SJSA1 (cell line): ENCODE measurements around the gene ADAM12. TPM values are rescaled to one million over a fixed set of nuclear protein-coding genes. Genes with fewer than 3 reads are reported as not detected.

Experiments
- DNase-seq, 2 experiments: peaks; one replicate each; pipeline ENCODE4 v3.0.0-alpha.2; 2015 to 2020; ENCODE audit warnings: low spot score in 2 of 2, low read depth in 1 of 2
- H3K27ac ChIP-seq: fragments of 250-450 bp; sonication (Bioruptor Pico); 2 replicates; pipeline ENCODE4 v1.5.1; 2020; ENCODE audit warnings: mild to moderate bottlenecking, moderate library complexity
- H3K27me3 ChIP-seq: fragments of 250-450 bp; sonication (Bioruptor Pico); replicated peaks from 2 replicates; pipeline ENCODE4 v1.5.1; 2020; ENCODE audit warnings: mild to moderate bottlenecking, moderate library complexity
- H3K36me3 ChIP-seq: fragments of 250-450 bp; sonication (Bioruptor Pico); 2 replicates; pipeline ENCODE4 v1.5.1; 2020; ENCODE audit warnings: mild to moderate bottlenecking
- H3K4me1 ChIP-seq: fragments of 250-450 bp; sonication (Bioruptor Pico); replicated peaks from 2 replicates; pipeline ENCODE4 v1.6.1; 2021; ENCODE audit warnings: mild to moderate bottlenecking
- H3K4me3 ChIP-seq: fragments of 250-450 bp; sonication (Bioruptor Pico); 2 replicates; pipeline ENCODE4 v1.5.1; 2020; ENCODE audit warnings: mild to moderate bottlenecking
- H3K9me3 ChIP-seq: fragments of 250-450 bp; sonication (Bioruptor Pico); replicated peaks from 2 replicates; pipeline ENCODE4 v1.5.1; 2020; ENCODE audit warnings: mild to moderate bottlenecking
- total RNA-seq: library from RNA; depleted of rRNA; stranded (reverse); fragments of >200 nt; shearing (Covaris generic); gene quantifications from 2 replicates; pipeline ENCODE4 v1.2.3, GENCODE V29; 2014

ADAM12 gene
- total RNA-seq, 1 experiment from 2014 or later = 3.6 TPM

- H3K9me3 ChIP-seq = 0 out of 2 replicates have a peak, but pooled peaks cover 3% of the 10 kb centered on the region
- H3K27ac ChIP-seq = no peak overlapping the region
- no peak for DNase-seq
- 0 out of 2 replicates have a peak, but pooled peaks cover under 1% of the 10 kb centered on the region for H3K27me3 ChIP-seq
- no peaks in the 10 kb centered on the region for H3K36me3 ChIP-seq
- H3K4me1 ChIP-seq = no peaks in the 10 kb centered on the region
- no peak overlapping the region for H3K4me3 ChIP-seq
Observed at GRCh38 chr10:126081841-126082466, 306.3 kb downstream of the ADAM12 start.

- no peaks in the 10 kb centered on the region for H3K36me3 ChIP-seq
- peaks cover 3% of the 10 kb centered on the region; the same call in 1 of the 2 replicates for H3K9me3 ChIP-seq
- H3K4me3 ChIP-seq = no peak overlapping the region
- no peak overlapping the region for H3K27ac ChIP-seq
- DNase-seq = no peak
- 0 out of 2 replicates have a peak, but pooled peaks cover 3% of the 10 kb centered on the region for H3K27me3 ChIP-seq
- no peaks in the 10 kb centered on the region for H3K4me1 ChIP-seq
Observed at GRCh38 chr10:126080879-126081411, 307.3 kb downstream of the ADAM12 start.

GRCh38 chr10:126080291-126080825, 307.9 kb downstream of the ADAM12 start:
- Histone ChIP-seq H3K36me3 (no peaks in the 10 kb centered on the region), H3K27ac (no peak overlapping the region), H3K4me1 (no peaks in the 10 kb centered on the region), H3K4me3 (no peak overlapping the region), H3K27me3 (0 out of 2 replicates have a peak, but pooled peaks cover 3% of the 10 kb centered on the region), H3K9me3 (peaks cover 3% of the 10 kb centered on the region; the same call in 1 of the 2 replicates)
- DNase-seq = no peak

GRCh38 chr10:126075009-126075408, 313.3 kb downstream of the ADAM12 start:
- Histone ChIP-seq H3K4me3 (no peak overlapping the region), H3K27me3 (0 out of 2 replicates have a peak, but pooled peaks cover 3% of the 10 kb centered on the region), H3K27ac (no peak overlapping the region), H3K4me1 (no peaks in the 10 kb centered on the region), H3K9me3 (peaks cover 3% of the 10 kb centered on the region; the same call in 1 of the 2 replicates), H3K36me3 (no peaks in the 10 kb centered on the region)
- no peak for DNase-seq

GRCh38 chr10:126074291-126074690, 314.0 kb downstream of the ADAM12 start:
- DNase-seq = no peak
- Histone ChIP-seq H3K36me3 (no peaks in the 10 kb centered on the region), H3K9me3 (peaks cover 3% of the 10 kb centered on the region; the same call in 1 of the 2 replicates), H3K4me3 (no peak overlapping the region), H3K27ac (no peak overlapping the region), H3K4me1 (no peaks in the 10 kb centered on the region), H3K27me3 (0 out of 2 replicates have a peak, but pooled peaks cover 3% of the 10 kb centered on the region)

GRCh38 chr10:126073606-126074005, 314.7 kb downstream of the ADAM12 start:
- H3K36me3 ChIP-seq = no peaks in the 10 kb centered on the region
- no peaks in the 10 kb centered on the region for H3K4me1 ChIP-seq
- 0 out of 2 replicates have a peak, but pooled peaks cover 3% of the 10 kb centered on the region for H3K27me3 ChIP-seq
- no peak overlapping the region for H3K4me3 ChIP-seq
- peaks cover 3% of the 10 kb centered on the region; the same call in 1 of the 2 replicates for H3K9me3 ChIP-seq
- no peak for DNase-seq
- no peak overlapping the region for H3K27ac ChIP-seq

GRCh38 chr10:126072622-126073021, 315.7 kb downstream of the ADAM12 start:
- no peak overlapping the region for H3K27ac ChIP-seq

GRCh38 chr10:126070476-126071215, 317.6 kb downstream of the ADAM12 start:
- Histone ChIP-seq H3K27me3 (no peaks in the 10 kb centered on the region), H3K36me3 (no peaks in the 10 kb centered on the region), H3K9me3 (no peaks in the 10 kb centered on the region), H3K4me1 (no peaks in the 10 kb centered on the region), H3K27ac (no peak overlapping the region), H3K4me3 (no peak overlapping the region)
- DNase-seq = no peak

More at GRCh38 chr10:126072622-126073021, 315.7 kb downstream of the ADAM12 start:
- H3K9me3 ChIP-seq = peaks cover 3% of the 10 kb centered on the region; the same call in 1 of the 2 replicates
- no peaks in the 10 kb centered on the region for H3K36me3 ChIP-seq
- H3K27me3 ChIP-seq = 0 out of 2 replicates have a peak, but pooled peaks cover 3% of the 10 kb centered on the region
- H3K4me1 ChIP-seq = no peaks in the 10 kb centered on the region
- no peak overlapping the region for H3K4me3 ChIP-seq
- no peak for DNase-seq

- peaks cover 8% of the 10 kb centered on the region for H3K4me1 ChIP-seq
- no peaks in the 10 kb centered on the region for H3K27me3 ChIP-seq
- DNase-seq = no peak
- H3K9me3 ChIP-seq = no peaks in the 10 kb centered on the region
- H3K27ac ChIP-seq = no peak overlapping the region
- no peak overlapping the region for H3K4me3 ChIP-seq
- no peaks in the 10 kb centered on the region for H3K36me3 ChIP-seq
Observed at GRCh38 chr10:126068322-126068721, 320.0 kb downstream of the ADAM12 start.

GRCh38 chr10:126066456-126066855, 321.8 kb downstream of the ADAM12 start:
- H3K36me3 ChIP-seq = no peaks in the 10 kb centered on the region
- H3K4me1 ChIP-seq = peaks cover 27% of the 10 kb centered on the region
- no peak for DNase-seq

GRCh38 chr10:126065751-126066377, 322.4 kb downstream of the ADAM12 start:
- no peak for DNase-seq
- H3K4me3 ChIP-seq = no peak overlapping the region
- no peaks in the 10 kb centered on the region for H3K9me3 ChIP-seq
- H3K27me3 ChIP-seq = no peaks in the 10 kb centered on the region
- no peaks in the 10 kb centered on the region for H3K36me3 ChIP-seq
- peaks cover 32% of the 10 kb centered on the region for H3K4me1 ChIP-seq
- no peak overlapping the region for H3K27ac ChIP-seq

More at GRCh38 chr10:126066456-126066855, 321.8 kb downstream of the ADAM12 start:
- Histone ChIP-seq H3K9me3 (no peaks in the 10 kb centered on the region), H3K27me3 (no peaks in the 10 kb centered on the region), H3K27ac (no peak overlapping the region), H3K4me3 (no peak overlapping the region)

GRCh38 chr10:126064512-126064911, 323.8 kb downstream of the ADAM12 start:
- Histone ChIP-seq H3K4me1 (peaks cover 46% of the 10 kb centered on the region), H3K36me3 (no peaks in the 10 kb centered on the region), H3K9me3 (no peaks in the 10 kb centered on the region), H3K27me3 (no peaks in the 10 kb centered on the region), H3K4me3 (no peak overlapping the region), H3K27ac (no peak overlapping the region)
- DNase-seq = no peak

GRCh38 chr10:126063353-126063791, 324.9 kb downstream of the ADAM12 start:
- no peaks in the 10 kb centered on the region for H3K9me3 ChIP-seq
- H3K27ac ChIP-seq = peak overlapping the region; percentile 80
- no peaks in the 10 kb centered on the region for H3K27me3 ChIP-seq
- peaks cover 56% of the 10 kb centered on the region for H3K4me1 ChIP-seq
- H3K36me3 ChIP-seq = no peaks in the 10 kb centered on the region
- H3K4me3 ChIP-seq = no peak overlapping the region
- peak; percentile 64 to 66 for DNase-seq
